HL-60 (cell line): Measurements from ENCODE around the gene METTL25B.

ENCODE experiments used
- DNase-seq, 2 experiments: peaks; one replicate each; pipeline ENCODE4 v3.0.0-alpha.2; 2010 to 2020; ENCODE audit warnings: low read depth in 1 of 2, low spot score in 1 of 2
- H3K27ac ChIP-seq: fragments of 250-450 bp; sonication (Bioruptor Pico); replicated peaks from 2 replicates; pipeline ENCODE4 v1.5.1; 2020; ENCODE audit warnings: mild to moderate bottlenecking, moderate library complexity
- H3K27me3 ChIP-seq: fragments of 250-450 bp; sonication (Bioruptor Pico); 2 replicates; pipeline ENCODE4 v1.5.1; 2021; ENCODE audit warnings: mild to moderate bottlenecking, moderate library complexity; ENCODE audit not compliant: insufficient read depth, poor library complexity, severe bottlenecking
- H3K4me3 ChIP-seq: replicated peaks from 2 replicates; pipeline ENCODE4 v1.5.1; 2011; ENCODE audit warnings: mild to moderate bottlenecking, control low read depth, low read length; ENCODE audit not compliant: insufficient read depth
- GABPA ChIP-seq: IDR thresholded peaks from 2 replicates; pipeline ENCODE4 v1.6.1; 2012; ENCODE audit warnings: low read depth
- POLR2AphosphoS5 ChIP-seq: IDR thresholded peaks from 2 replicates; pipeline ENCODE4 v1.6.1; 2012; ENCODE audit warnings: low read depth
- SPI1 ChIP-seq: IDR thresholded peaks from 2 replicates; pipeline ENCODE4 v1.6.1; 2012; ENCODE audit warnings: low read depth, mild to moderate bottlenecking, borderline replicate concordance
- TF ChIP-seq, protein P1 (sequence below): IDR thresholded peaks from 2 replicates; pipeline ENCODE4 v1.6.1; 2012; ENCODE audit warnings: low read depth; ENCODE audit not compliant: insufficient replicate concordance
- TF ChIP-seq, protein P2 (sequence below): IDR thresholded peaks from one replicate; pipeline ENCODE4 v1.5.1; 2011; ENCODE audit warnings: low read length, control low read depth, inconsistent platforms; ENCODE audit not compliant: insufficient read depth

Gene METTL25B

DNA sequence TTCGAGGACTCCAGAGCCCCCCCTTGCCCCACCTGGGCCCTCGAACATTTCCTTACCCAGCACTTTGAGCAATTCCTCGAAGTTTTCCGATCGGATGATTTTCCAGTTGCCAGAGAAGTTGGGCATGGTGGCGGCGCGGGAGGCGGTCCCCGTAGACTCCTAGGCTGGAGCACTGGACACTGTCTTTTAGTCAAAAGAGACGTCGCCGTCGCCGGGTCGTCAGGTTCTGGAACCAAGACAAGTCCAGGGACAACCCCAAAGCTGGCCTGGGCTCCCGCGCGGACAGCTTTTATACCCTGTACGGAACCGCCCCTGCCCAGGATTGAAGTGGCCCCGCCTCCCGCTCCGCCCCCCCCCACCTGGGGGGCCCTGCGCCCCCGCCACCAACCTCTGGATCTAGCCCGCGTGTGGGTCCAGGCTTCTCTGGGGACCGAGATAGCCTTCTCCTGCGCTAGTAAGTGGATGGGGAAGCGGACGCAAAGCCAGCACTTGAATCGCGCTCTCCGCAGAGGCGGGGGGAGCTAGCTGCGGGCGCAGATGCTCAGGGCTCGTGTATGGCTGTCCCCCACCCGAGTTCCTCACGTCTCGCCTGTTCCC lies 22.9 kb upstream of the METTL25B start, which contains the start of gene CRABP2:
CRABP2 (minus strand) TSS at position 263 of the 597 bp plus-strand sequence; CDS start at position 126, 137 bp downstream.
- Histone ChIP-seq H3K27ac (no peak within 1 kb of the TSS), H3K4me3 (no peak within 1 kb of the TSS), H3K27me3 (peaks cover 43% of the 10 kb centered on the region)
- TF ChIP-seq, protein P1, sequence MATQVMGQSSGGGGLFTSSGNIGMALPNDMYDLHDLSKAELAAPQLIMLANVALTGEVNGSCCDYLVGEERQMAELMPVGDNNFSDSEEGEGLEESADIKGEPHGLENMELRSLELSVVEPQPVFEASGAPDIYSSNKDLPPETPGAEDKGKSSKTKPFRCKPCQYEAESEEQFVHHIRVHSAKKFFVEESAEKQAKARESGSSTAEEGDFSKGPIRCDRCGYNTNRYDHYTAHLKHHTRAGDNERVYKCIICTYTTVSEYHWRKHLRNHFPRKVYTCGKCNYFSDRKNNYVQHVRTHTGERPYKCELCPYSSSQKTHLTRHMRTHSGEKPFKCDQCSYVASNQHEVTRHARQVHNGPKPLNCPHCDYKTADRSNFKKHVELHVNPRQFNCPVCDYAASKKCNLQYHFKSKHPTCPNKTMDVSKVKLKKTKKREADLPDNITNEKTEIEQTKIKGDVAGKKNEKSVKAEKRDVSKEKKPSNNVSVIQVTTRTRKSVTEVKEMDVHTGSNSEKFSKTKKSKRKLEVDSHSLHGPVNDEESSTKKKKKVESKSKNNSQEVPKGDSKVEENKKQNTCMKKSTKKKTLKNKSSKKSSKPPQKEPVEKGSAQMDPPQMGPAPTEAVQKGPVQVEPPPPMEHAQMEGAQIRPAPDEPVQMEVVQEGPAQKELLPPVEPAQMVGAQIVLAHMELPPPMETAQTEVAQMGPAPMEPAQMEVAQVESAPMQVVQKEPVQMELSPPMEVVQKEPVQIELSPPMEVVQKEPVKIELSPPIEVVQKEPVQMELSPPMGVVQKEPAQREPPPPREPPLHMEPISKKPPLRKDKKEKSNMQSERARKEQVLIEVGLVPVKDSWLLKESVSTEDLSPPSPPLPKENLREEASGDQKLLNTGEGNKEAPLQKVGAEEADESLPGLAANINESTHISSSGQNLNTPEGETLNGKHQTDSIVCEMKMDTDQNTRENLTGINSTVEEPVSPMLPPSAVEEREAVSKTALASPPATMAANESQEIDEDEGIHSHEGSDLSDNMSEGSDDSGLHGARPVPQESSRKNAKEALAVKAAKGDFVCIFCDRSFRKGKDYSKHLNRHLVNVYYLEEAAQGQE = no peak
- TF ChIP-seq SPI1 = no peak
- TF ChIP-seq POLR2AphosphoS5 = no peak
- TF ChIP-seq, protein P2, sequence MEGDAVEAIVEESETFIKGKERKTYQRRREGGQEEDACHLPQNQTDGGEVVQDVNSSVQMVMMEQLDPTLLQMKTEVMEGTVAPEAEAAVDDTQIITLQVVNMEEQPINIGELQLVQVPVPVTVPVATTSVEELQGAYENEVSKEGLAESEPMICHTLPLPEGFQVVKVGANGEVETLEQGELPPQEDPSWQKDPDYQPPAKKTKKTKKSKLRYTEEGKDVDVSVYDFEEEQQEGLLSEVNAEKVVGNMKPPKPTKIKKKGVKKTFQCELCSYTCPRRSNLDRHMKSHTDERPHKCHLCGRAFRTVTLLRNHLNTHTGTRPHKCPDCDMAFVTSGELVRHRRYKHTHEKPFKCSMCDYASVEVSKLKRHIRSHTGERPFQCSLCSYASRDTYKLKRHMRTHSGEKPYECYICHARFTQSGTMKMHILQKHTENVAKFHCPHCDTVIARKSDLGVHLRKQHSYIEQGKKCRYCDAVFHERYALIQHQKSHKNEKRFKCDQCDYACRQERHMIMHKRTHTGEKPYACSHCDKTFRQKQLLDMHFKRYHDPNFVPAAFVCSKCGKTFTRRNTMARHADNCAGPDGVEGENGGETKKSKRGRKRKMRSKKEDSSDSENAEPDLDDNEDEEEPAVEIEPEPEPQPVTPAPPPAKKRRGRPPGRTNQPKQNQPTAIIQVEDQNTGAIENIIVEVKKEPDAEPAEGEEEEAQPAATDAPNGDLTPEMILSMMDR = no peak
- TF ChIP-seq GABPA = no peak
- DNase-seq = no peak

DNA sequence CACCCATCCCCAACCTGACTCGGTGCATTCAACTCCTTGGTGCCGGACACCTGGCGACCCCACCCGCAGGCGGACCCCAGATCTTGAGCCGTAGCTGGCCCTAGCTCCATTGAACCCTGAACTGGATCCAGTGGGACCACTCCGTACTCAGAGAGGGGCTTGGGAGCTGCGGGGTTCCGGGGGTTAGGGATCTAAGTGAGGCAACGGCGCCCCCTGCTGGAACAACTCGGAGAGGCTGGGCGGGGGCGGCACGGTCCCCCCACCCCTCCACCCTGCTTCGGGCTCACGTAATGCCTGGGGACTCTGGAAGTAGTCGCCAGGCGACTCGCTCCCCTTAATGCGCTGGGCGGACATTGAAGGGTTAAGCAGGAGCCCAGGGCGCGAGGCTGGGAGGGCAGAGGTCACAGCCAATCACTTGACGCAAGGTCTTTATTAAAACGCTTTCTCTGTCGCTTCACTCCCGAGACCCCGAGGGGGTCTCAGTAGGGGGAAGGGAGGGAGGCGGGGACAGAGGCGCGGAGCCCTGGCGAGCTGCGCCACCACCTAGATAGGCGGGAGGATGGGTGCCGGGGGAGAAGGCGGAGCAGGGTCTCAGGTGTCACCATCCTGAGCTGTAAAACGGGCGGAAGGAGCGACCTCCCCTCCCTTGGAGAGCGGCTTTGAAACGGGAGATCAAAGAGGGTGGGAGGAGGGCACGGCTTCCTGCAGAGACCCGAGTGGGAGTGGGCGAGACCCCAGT lies 22.2 kb upstream of the METTL25B start:
- no peak overlapping the region for H3K4me3 ChIP-seq
- peak in 1 of 2 experiments; percentile 32 for DNase-seq
- peaks cover 43% of the 10 kb centered on the region for H3K27me3 ChIP-seq
- H3K27ac ChIP-seq = no peak overlapping the region
- TF ChIP-seq, protein P2 = peak; percentile 10
- TF ChIP-seq GABPA = no peak

DNA sequence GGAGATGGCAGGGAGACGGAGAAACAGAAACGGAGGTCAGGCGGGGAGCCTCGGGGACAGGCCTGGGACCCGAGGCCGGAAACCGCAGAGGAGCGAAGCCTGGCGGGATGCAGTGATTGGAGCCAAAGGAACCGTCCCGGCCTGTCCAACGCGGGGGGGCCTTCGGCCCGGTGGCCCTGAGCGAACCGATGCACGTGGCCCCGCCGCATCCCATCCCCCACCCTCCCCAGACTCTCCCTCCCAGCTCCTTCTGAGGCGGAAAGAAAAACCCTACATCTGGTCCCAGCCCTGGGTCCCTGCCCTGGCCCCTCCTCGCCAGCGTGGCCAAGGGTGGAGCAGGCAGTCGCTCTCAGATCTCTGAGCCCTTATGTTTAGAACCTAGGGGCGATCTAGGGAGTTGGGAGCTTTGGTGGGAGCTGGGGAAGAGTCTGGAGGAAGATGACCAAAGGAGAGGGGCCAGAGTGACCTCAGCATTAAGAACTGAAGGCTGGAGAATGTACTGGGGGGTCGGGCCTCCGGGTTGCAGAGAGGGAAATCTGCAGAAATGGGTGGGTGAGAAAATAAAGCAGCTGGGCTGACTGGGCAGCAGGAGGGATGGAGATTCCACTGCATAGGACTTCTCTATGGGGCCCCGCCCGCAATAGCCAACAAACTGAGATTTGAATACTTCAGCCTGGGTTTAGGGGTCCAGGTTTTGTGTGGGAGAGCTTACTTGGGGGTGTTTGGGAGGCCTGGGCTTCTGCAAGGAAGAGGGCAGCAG lies 21.4 kb upstream of the METTL25B start:
- peaks cover 43% of the 10 kb centered on the region for H3K27me3 ChIP-seq
- H3K27ac ChIP-seq = no peak overlapping the region
- no peak overlapping the region for H3K4me3 ChIP-seq
- TF ChIP-seq, protein P2 = no peak
- TF ChIP-seq POLR2AphosphoS5 = no peak
- TF ChIP-seq GABPA = no peak
- TF ChIP-seq SPI1 = no peak
- TF ChIP-seq, protein P1 = no peak
- no peak for DNase-seq
